Fibroblast of skin of left quadriceps (primary cell): Measurements from ENCODE around the gene MMRN2.
"Not testable (repeated sequence)": the region's sequence is repeated elsewhere in the genome, so short reads cannot be mapped to it uniquely, and the experiment has no call there.

Source experiments
- DNase-seq, 2 experiments: peaks; one replicate each; pipeline ENCODE4 v3.0.0-alpha.2; 2013; ENCODE audit warnings: low read depth in 2 of 2

Gene MMRN2, protein sequence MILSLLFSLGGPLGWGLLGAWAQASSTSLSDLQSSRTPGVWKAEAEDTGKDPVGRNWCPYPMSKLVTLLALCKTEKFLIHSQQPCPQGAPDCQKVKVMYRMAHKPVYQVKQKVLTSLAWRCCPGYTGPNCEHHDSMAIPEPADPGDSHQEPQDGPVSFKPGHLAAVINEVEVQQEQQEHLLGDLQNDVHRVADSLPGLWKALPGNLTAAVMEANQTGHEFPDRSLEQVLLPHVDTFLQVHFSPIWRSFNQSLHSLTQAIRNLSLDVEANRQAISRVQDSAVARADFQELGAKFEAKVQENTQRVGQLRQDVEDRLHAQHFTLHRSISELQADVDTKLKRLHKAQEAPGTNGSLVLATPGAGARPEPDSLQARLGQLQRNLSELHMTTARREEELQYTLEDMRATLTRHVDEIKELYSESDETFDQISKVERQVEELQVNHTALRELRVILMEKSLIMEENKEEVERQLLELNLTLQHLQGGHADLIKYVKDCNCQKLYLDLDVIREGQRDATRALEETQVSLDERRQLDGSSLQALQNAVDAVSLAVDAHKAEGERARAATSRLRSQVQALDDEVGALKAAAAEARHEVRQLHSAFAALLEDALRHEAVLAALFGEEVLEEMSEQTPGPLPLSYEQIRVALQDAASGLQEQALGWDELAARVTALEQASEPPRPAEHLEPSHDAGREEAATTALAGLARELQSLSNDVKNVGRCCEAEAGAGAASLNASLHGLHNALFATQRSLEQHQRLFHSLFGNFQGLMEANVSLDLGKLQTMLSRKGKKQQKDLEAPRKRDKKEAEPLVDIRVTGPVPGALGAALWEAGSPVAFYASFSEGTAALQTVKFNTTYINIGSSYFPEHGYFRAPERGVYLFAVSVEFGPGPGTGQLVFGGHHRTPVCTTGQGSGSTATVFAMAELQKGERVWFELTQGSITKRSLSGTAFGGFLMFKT

DNA sequence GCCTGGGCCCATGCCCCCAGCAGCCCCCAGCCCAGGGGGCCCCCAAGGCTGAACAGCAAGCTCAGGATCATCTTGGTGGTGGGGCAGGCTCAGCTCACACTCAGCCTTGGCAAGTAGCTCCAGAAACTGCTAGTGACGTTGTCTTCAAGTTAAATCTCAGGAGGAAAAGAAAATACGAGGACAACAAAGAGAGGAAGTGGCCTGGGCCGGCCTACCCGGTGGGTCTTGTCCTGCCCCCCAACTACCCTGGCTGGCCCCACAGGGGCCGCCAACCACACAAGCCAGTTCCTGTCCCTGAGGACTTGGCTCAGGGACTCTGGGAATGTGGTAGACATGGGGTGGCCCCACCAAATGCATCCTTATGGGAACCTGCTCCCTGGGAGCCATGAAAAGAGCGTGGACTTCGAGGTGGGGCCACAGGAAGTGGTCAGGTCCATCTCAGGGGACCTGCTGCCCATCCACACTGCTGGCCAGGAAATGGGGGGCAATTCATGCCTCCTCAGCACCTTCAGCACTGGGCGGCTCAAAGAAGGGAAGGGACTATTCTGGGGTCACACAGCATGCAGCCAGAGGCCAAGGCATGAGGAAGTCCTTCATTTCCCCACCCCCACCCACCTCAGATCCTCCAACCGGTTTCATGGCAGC lies at the start of gene MMRN2:
MMRN2 (minus strand) TSS at position 145 of the 645 bp plus-strand sequence; CDS start at position 71, 74 bp downstream.
- DNase-seq, result no peak

GRCh38 chr10:87007124-87007523 lies 49.7 kb upstream of the MMRN2 start:
- DNase-seq, result not testable (repeated sequence)

- DNase-seq, result no peak
These were observed 43.1 kb upstream of the MMRN2 start for GRCh38 chr10:87000491-87000890.

GRCh38 chr10:86999802-87000403 lies 42.5 kb upstream of the MMRN2 start:
- DNase-seq, result not testable (repeated sequence)

DNA sequence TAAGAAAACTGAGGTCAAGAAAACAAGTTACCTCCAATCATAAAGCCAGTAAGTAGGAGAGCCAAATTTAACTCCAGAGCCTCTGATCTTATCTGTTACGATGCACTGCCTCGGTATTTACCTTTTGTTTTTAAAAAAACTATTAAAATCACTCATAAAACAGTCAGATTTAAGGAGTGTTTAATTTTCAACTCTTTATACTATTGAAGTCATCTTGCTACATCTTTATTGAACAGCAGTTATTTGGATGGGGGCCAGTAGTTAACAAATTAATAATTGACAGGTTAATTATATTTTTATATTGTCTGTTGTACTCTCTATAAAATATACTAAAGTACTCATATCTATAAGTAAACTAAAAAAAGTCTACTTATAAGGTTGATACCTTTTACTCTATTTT lies 35.5 kb upstream of the MMRN2 start:
- no peak for DNase-seq

DNA sequence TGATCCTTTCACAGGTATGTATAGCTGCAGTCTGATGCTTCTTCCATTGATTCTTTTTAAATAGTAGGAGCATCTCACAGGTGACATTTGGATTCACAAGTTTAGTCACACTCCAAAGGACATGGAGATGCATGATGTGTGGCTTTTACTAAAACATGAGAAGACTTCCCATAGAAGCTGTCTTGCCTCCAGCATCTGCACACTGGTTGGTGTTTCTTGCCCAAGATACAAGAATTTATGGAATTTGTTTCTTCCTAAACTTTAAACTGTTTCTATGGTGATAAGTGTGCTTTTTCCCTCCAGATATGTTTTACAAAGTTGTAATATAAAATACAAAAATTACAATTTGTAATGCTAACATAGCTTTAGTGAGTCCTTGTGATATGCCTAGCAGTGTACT lies 35.0 kb upstream of the MMRN2 start:
- no peak for DNase-seq

- not testable (repeated sequence) for DNase-seq
These were observed 33.9 kb upstream of the MMRN2 start for GRCh38 chr10:86991362-86991761.

DNA sequence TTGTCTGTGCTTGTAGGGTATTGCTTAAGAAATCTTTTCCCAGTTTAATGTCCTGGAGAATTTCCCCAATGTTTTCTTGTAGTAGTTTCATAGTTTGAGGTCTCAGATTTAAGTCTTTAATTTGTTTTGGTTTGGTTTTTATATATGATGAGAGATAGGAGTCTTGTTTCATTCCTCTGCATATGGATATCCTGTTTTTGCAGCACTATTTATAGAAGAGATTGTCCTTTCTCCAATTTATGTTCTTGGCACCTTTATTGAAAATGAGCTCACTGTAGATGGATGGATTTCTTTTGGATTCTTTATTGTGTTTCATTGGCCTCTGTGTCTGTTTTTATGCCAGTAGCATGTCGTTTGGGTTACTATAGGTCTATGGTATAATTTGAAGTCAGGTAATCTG lies 31.1 kb upstream of the MMRN2 start:
- DNase-seq, result no peak

DNA sequence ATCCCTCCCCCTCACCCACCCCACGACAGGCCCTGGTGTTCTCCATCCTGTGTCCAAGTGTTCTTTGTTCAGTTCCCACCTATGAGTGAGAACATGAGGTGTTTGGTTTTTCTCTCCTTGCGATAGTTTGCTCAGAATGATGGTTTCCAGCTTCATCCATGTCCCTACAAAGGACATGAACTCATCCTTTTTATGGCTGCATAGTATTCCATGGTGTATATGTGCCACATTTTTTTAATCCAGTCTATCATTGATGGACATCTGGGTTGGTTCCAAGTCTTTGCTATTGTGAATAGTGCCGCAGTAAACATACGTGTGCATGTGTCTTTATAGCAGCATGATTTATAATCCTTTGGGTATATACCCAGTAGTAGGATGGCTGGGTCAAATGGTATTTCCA lies 27.1 kb upstream of the MMRN2 start:
- not testable (repeated sequence) for DNase-seq

DNA sequence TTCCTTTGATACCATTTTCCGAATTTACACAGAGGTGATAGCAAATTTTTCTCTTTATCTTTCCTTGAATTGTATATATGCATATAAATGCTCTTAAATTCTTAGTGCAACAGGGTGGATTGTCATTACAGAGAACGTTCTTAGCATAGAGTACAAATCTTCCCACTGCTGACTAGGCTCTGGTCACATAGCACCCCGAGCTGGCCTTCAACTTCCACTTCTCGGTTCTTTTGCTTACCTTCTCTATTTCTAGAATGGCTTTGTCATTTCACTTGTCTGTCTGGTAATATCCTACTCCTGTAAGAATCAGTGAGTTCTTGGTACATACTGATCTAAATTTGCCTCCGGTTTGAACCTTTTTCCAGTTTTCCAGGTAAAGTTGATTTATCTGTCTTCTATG lies 24.3 kb upstream of the MMRN2 start:
- DNase-seq, result no peak

DNA sequence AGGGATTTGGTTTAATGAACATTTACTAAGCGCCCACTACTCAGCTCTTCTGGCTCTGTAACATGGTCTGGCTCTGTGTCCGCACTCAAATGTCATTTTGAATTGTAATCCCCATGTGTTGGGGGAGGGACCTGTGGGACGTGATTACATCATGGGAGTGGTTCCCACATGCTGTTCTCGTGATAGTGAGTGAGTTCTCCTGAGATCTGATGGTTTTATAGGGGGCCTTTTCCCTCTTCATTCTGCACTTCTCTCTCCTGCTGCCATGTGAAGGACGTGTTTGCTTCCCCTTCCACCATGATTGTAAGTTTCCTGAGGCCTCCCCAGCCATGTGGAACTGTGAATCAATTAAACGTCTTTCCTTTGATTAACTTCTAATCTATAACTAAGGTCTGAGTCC lies 23.6 kb upstream of the MMRN2 start:
- not testable (repeated sequence) for DNase-seq

DNA sequence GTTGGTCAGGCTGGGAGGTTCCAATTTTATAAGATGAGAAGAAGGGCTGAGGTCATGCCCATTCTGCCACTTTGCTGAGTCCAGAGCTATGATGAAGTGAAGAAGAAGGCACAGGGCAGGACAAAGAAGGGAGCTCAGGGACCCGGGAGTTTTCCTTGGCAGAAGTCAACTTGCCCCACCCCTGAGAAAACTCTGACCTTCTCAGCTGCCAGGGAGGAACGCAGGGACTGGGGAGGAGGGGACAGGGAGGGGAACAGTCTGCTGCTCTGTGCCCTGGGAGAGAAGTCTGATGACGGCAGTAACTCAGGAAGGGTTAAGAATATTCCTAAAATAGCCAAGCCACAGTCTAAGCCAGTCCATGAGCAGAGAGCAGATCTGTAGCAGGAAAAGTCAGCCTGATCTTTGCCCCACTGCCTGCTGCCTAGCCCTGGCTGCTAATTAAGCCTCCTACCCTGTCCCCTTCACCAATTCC lies 22.6 kb upstream of the MMRN2 start:
- DNase-seq, result no peak

GRCh38 chr10:86979296-86979818 lies 21.9 kb upstream of the MMRN2 start:
- DNase-seq, result no peak

- not testable (repeated sequence) for DNase-seq
These were observed 21.0 kb upstream of the MMRN2 start for GRCh38 chr10:86978457-86978856.

DNA sequence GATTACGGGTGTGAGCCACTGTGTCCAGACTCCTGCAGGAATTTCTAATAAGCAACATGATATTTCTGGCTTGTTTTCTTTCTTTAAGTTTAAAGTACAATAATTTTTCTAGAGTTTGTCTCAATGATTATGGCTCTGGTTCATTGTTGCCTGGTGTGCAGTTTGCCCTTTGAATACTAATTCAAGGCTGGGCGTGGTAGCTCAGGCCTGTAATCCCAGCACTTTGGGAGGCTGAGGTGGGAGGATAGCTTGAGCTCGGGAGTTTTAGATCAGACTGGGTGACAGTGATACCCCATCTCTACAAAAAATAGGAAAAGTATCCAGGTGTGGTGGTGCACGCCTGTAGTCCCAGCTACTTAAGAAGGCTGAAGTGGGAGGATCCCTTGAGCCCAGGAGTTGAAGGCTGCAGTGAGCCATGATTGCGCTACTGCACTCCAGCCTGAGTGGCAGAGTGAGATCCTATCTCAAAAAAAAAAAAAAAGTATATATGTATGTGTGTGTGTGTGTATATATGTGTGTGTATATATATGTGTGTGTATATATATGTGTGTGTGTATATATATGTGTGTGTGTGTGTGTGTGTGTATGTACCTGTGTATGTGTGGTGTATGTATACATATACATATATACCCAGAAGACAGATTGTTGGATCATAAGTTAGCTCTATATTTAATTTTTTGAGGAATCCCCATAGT lies 19.1 kb upstream of the MMRN2 start:
- DNase-seq, result no peak

- no peak for DNase-seq
These were observed 17.1 kb upstream of the MMRN2 start for GRCh38 chr10:86974484-86974883.

GRCh38 chr10:86972613-86973380 lies 15.4 kb upstream of the MMRN2 start:
- DNase-seq, result no peak

GRCh38 chr10:86971232-86971991 lies 14.0 kb upstream of the MMRN2 start:
- peak; percentile 58 to 62 for DNase-seq

DNA sequence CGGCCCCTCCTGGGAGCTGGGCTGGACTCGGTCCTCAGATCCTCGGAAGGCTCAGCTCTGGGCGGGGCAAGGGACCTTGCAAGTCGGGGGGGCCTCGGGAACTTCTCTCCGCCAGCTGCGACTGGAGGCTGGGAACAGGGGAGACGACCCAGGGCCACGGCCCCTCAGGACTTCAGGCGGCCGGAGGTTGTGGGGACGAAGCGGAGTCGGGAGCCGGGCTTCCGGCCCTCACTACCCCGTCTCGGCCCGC lies 13.5 kb upstream of the MMRN2 start:
- DNase-seq, result no peak
